SHP77 (cell line): ENCODE results near the gene SLAMF1.
"Not testable (repeated sequence)": the region's sequence is repeated elsewhere in the genome, so short reads cannot be mapped to it uniquely, and the experiment has no call there.

Source experiments
- DNase-seq, 2 experiments: peaks; one replicate each; lab custom pipeline; 2025; lab: John Stamatoyannopoulos, UW

SLAMF1 gene, protein sequence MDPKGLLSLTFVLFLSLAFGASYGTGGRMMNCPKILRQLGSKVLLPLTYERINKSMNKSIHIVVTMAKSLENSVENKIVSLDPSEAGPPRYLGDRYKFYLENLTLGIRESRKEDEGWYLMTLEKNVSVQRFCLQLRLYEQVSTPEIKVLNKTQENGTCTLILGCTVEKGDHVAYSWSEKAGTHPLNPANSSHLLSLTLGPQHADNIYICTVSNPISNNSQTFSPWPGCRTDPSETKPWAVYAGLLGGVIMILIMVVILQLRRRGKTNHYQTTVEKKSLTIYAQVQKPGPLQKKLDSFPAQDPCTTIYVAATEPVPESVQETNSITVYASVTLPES

GRCh38 chr1:160646711-160647328, at the start of gene SLAMF1:
SLAMF1 (minus strand) TSS chr1:160647044; CDS start chr1:160646945, 99 bp downstream.
- DNase-seq, result no peak

GRCh38 chr1:160692390-160692789, 45.5 kb upstream of the SLAMF1 start:
- not testable (repeated sequence) for DNase-seq

DNA sequence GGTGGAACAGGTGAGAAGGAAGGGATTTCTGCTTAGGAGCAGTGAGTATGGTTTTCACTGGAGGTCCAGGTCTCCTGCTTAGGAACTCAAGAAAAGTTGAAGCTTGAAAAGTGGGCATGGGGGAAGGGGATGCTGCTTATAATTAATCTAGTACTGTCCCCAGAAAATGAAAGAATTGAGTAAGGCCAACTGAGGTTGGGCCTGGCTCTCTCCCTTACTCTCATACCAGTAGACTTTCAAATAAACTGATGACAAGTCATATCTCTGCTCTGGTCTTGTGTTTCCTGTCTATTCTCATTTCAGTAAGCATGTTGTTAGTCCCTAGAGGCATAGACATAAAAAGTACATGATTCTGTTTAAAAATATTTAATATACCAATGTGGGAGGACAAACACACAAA, 38.4 kb upstream of the SLAMF1 start:
- DNase-seq, result no peak

DNA sequence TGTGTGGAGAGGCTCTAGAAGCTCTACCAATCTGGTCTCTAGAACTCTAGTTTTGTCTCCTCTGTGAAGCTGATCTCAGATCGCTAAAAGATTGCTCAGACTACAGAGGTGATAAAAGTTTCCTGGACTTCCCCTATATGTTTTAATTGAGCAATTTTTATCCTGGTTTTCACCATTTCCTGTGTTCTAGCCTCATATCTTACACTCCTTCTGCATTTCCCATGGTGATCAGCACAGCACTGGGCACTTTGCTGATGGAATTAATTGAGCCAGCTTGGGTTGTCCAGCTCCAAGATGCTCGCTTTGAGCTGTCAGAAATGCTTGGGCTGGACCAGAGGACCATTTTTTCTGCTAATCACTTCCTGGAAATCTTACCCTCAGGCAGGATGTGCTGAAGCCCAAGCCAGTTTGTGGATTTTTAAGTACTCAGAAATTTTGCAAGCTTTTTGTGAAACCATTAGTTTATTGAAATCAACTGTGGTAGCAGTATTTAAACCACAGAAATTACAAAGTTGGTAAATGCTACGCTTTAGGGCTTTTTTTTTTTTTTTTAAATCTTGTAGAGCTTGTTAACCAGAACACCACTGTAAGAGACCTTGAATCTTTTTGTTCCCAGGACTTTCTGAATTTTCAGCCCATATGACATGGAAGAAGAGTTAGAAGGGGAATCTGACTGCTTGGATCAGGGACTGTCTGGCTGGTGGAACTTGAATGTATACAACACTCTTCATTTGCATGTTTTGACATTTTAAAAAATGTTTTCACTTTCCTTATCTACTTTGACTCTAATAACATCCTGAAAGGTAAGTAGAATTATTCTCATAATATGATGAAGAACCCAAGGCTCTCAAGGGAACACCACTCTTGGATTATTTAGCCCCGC, 36.4 kb upstream of the SLAMF1 start:
- DNase-seq, result no peak

DNA sequence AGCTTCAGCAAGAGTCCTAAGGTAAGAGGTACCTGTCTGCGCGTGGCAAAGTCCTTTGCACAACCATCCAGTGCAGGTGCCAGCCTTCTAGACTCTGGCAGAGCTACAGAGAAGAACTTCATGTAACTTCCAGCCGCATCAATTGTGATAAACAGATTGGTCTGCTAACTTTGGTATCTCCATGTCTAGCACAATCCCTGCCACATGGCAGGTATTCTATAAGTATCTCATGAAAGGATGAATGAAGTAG, 35.0 kb upstream of the SLAMF1 start:
- no peak for DNase-seq

DNA sequence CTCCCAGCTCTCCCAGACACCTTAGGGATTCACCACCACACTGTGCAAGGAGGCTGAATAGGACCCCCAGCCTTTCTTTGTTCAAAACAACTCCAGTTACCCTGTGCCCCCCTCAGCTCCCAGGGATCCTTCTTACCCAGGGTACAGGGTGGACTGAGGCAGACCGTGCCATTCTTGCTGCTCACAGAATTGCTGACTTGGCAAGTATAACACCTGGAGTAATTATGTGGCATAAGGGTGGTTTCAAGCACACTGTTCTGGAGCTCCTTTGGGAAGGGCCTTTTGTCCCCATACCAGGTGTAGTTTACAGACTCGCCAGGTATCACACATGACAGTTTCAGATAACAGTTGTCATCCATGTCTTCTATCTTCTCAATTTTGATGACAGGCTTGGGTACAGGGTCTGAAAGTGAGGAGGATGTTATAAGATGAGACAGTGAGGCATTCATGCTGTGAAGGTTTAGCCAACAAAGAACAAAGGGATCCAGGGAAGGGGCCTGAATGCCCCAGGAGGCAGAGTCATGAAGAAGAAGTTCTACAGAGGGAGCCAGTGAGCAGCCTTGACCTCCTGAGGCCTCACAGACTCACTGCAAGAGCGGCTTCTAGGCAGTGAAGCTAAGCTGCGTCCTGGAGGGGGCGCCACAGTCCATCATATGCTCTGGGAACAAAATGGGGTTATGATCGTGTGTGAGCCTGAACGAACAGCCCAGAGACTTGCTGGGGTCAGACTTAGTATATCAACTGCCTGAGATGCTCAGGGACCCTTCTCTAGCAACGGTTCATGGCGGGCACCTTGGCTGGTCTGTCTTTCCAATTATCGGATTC, 34.4 kb upstream of the SLAMF1 start:
- DNase-seq, result peak; percentile 64 to 69

DNA sequence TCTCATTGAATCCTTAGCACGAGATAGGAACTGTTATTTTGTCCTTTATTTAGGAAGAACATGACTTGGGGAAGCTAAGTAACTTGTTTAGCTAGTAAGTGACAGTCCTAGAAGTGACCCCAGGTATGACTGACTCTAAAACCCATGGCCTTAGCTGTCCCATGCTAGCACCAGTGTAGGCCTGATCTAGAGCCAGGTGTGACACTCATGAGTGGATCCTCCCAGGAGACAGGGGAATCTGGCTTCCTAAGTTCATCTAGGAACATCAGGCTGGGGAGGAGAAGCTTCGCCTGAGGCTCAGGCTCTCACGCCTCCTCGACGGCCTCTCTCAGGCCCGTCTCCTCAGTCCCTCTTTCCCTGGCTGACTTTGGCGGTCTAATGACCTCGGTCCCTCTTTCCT, 33.6 kb upstream of the SLAMF1 start:
- DNase-seq, result no peak

GRCh38 chr1:160679893-160680292, 33.0 kb upstream of the SLAMF1 start:
- no peak for DNase-seq

DNA sequence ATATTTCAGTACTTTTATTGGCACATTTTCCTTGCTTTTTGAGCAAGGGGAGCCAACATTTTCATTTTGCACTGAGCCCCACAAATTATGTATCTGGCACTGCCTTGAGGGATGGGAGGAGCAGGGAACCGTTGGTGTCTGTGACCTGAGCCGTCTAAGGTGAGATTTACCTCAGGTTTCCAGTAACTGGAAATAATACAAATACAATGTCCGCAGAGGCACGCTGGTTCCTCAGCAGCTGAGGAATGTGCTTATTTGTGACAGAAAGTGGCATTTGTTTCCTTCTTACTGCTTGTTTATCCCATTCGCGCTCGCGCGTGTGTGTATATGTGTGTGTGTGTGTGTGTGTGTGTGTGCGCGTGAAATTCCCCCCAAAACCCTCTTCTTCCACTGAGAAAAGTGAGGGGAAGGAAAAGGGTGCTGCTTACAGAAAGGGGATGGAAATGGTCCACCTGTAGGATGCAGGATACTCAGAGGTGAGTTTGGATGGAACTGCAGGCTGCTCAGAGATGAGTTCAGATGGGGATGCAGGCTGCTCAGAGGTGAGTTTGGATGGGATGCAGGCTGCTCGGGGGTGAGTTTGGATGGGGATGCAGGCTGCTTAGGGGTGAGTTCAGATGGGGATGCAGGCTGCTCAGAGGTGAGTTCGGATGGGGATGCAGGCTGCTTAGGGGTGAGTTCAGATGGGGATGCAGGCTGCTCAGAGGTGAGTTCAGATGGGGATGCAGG, 30.2 kb upstream of the SLAMF1 start:
- DNase-seq, result no peak

DNA sequence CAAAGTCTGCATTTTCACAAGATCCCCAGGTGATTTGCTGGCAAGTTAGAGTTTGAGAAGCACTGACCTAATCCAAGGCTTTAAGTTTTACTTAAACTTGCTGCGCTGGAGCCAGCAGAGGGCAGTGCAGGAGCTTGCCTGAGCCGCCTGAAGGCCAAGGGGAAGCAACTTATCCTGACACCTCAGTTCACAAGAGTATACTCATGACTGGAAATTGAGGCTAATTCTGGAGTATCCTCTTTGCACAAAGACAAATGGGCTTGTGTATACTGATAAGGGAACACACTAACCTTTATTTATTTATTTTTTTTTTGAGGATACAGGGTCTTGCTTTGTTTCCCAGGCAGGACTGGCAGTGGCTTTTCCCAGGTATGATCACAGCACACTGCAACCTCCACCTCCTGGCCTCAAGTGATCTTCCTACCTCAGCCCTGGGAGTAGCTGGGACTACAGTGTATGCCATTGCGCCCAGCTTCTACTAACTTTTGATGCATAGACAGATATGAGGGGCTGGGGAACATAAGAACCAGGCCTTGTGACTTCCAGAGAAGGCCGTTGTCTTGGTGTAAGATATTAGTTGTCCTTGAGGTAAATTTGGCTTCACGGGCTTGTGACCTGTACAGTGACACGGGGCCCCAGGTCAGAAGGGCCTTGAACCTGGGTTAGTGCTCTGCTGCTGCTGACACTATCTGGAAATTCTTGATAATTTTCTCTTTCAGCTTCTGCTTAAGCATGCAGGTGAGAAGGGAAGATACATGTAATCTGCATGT, 29.0 kb upstream of the SLAMF1 start:
- DNase-seq, result peak; percentile 2 to 43

- DNase-seq, result no peak
Measured at GRCh38 chr1:160674415-160674814, 27.6 kb upstream of the SLAMF1 start.

DNA sequence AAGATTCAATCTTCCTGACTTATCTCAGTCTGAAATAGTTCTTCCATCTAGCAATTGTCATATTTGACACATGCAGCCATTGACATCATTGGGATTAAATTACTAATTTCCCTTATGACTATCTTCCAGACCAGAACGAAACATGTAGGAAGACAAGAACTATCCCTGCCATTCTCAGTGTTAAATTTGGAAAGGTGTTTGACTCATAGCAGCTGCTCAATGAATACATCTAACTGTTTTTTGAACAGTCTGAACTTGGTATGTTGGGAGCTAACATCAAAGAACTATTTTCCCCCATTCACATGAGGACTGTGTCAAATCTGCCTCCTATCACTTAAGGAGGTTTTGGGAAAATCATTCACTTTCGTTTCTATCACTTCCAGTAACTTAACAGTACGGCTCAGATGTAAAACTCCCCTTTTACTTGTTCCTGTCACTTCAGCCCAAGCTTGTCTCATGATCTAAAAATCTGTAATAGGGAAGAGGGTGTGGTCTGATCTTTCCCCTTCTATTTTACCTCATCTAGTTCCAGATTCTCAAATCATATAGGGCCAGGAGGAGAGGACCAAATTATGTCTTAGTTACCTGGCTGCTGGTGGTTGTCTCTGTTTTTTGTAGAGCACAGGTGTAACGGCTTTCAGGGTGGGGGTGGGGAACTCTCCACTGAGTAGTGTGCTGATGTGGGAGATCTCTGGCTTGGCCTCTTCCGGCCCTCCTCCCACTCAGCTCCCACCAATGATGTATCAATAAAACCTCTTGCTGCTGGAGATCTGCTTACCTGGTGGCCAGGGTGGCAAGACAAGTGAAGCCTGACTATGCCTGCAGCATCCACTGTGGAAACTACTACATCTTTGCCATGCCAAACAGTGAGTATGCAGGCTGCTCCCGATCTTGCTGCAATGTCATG, 26.2 kb upstream of the SLAMF1 start:
- DNase-seq, result no peak

DNA sequence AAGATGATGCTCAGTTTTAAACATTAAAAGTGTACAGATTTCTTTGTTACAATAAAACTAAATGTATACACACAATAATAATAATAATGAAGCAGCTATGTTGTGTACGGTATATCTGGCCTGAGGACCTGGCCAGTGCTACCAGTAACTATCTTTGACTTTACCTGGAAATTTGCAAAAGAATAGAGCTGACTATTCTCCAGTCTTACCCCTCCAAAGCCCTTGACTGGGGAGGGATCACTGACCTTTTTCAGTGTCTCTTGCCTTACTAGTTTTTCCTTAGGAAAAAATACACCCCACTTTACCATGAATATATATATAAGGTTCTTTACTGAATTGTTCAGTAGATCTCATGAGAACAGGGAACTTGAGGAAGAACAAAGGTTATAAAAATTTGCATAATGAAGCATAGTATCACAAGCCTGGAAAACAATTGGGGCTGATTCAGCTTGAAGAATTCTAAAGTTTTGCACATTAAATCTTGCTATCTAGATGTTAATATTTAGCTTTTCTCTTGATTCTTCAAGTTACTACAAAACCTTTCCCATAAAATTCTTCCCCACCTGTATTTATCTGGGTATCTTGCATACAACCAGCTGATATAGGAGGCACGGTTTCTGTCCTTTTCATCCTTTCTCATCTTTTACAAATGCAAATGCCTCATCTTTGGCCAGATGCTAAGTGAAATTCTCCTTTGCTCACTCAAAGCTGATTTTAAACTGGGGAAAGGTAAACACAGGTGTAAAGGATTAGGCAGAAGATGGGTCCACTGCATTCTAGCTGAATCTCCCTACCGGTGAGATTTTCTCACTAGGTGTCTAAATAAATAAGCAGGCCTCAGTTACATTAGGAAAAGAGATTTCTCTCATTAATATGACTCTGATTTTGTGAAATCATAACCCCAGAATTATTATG, 25.0 kb upstream of the SLAMF1 start:
- DNase-seq, result no peak

DNA sequence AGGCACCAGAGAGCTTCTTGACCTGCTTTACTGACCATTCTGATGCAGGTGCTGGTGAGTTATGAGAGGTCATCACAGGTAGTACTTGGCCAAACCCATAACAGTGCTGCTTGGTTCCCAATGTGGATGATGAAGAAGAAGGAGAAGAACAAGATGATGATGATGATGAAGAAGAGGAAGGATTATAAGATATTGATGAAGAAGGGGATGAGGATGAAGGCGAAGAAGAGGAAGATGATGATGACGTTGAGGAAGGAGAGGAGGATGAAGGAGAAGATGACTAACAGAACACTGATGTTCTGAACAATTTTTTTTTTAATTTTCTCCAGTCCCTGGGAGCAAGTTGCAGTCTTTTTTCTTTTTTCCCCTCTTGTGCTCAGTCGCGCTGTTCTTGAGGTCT, 23.9 kb upstream of the SLAMF1 start:
- DNase-seq, result no peak

DNA sequence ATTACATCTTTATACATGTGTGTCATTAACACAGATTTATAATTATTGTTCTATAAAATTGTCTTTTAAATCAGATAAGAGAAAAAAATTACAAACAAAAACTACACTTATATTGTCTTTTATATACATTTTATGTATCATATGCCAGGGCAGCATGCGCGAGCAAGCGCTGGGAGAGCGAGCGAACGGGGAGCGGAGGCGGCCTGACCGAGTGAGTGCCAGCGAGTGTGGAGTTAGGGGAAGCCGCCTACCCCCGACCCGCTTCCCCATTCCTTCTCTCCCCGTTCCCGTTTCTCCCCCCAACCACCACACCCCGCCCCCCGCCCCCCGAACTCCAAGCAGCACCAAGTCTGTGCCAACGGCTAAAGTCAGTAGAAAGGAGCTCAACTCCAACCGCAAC, 23.0 kb upstream of the SLAMF1 start:
- no peak for DNase-seq

DNA sequence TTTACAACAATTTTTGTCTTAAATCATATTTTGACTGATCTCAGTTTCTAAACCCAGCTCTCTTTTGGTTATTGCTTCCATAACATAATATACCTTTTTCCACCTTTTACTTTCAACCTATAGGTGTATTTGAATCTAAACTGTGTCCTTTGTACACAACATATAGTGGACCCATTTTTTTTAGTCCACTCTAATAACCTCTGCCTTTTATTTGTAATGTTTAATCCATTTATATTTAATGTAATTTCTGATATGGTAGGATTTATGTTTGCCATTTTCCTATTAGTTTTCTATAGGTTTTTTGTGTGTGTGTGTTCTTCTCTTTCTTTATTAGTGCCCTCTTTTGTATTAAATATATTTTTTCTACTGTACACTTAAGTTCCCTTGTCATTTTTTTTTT, 22.4 kb upstream of the SLAMF1 start:
- DNase-seq, result no peak

DNA sequence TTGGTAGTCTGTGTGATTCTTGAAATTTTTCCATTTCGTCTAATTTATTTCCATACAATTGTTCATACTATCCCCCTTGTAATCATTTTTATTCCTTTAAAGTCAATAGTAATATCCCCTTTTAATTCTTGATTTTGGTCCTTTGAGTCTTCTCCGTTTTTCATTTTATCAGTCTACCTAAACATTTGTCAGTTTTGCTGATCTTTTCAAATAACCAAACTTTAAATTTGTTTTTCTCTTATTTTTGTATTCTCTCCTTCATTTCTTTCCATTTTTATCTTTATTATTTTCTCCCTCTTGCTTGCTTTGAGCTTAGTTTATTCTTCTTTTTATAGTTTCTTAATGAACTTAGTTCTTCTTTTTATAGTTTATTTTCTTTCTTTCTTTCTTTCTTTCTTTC, 21.1 kb upstream of the SLAMF1 start:
- no peak for DNase-seq

- DNase-seq, result no peak
Measured at GRCh38 chr1:160666079-160666442, 19.2 kb upstream of the SLAMF1 start.
